ENCODE measurements around the gene PLA2G2E.

Gene PLA2G2E

DNA sequence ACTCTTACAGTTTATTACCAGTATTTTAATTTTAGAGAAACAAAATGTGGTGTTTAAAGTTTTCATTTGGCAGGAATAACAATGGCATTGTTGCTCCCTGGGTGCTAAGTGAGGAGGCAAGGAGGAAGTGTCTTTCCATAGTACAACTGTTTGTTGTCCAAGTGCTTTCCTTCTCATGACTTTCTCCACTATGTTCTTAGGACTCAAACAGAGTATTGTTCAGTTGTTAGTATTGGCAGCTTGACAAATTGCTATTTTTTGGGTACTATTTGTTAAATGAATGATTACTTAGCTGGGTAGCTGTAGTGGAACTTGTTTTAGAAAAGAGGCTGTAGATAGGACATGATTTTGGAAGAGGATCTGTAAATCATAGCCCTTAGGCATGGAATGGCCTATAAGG, 33.8 kb downstream of the PLA2G2E start:
- TF ChIP-seq, protein P1, sequence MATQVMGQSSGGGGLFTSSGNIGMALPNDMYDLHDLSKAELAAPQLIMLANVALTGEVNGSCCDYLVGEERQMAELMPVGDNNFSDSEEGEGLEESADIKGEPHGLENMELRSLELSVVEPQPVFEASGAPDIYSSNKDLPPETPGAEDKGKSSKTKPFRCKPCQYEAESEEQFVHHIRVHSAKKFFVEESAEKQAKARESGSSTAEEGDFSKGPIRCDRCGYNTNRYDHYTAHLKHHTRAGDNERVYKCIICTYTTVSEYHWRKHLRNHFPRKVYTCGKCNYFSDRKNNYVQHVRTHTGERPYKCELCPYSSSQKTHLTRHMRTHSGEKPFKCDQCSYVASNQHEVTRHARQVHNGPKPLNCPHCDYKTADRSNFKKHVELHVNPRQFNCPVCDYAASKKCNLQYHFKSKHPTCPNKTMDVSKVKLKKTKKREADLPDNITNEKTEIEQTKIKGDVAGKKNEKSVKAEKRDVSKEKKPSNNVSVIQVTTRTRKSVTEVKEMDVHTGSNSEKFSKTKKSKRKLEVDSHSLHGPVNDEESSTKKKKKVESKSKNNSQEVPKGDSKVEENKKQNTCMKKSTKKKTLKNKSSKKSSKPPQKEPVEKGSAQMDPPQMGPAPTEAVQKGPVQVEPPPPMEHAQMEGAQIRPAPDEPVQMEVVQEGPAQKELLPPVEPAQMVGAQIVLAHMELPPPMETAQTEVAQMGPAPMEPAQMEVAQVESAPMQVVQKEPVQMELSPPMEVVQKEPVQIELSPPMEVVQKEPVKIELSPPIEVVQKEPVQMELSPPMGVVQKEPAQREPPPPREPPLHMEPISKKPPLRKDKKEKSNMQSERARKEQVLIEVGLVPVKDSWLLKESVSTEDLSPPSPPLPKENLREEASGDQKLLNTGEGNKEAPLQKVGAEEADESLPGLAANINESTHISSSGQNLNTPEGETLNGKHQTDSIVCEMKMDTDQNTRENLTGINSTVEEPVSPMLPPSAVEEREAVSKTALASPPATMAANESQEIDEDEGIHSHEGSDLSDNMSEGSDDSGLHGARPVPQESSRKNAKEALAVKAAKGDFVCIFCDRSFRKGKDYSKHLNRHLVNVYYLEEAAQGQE (IDR thresholded peaks at IDR 0.05; ENCODE audit: low read depth), result no peak
- TF ChIP-seq ZBTB7A (IDR thresholded peaks at IDR 0.05; ENCODE audit: low read depth) (no peak), CREB1 (IDR thresholded peaks at IDR 0.05; ENCODE audit: low read depth) (no peak), EP300 (IDR thresholded peaks at IDR 0.05; ENCODE audit: borderline replicate concordance) (no peak), NFIC (IDR thresholded peaks at IDR 0.05) (no peak), YY1 (IDR thresholded peaks at IDR 0.05; ENCODE audit: low read depth) (no peak), TEAD4 (IDR thresholded peaks at IDR 0.05) (no peak), RAD21 (IDR thresholded peaks at IDR 0.05; ENCODE audit: low read depth) (no peak), TAF1 (IDR thresholded peaks at IDR 0.05; ENCODE audit: low read depth) (no peak), TCF12 (IDR thresholded peaks at IDR 0.05; ENCODE audit: low read depth) (no peak), CEBPB (IDR thresholded peaks at IDR 0.05) (no peak), FOXM1 (IDR thresholded peaks at IDR 0.05; ENCODE audit: borderline replicate concordance, low read depth) (no peak), EGR1 (IDR thresholded peaks at IDR 0.05) (no peak)
- TF ChIP-seq, protein P2, sequence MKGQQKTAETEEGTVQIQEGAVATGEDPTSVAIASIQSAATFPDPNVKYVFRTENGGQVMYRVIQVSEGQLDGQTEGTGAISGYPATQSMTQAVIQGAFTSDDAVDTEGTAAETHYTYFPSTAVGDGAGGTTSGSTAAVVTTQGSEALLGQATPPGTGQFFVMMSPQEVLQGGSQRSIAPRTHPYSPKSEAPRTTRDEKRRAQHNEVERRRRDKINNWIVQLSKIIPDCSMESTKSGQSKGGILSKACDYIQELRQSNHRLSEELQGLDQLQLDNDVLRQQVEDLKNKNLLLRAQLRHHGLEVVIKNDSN (IDR thresholded peaks at IDR 0.05), result no peak

DNA sequence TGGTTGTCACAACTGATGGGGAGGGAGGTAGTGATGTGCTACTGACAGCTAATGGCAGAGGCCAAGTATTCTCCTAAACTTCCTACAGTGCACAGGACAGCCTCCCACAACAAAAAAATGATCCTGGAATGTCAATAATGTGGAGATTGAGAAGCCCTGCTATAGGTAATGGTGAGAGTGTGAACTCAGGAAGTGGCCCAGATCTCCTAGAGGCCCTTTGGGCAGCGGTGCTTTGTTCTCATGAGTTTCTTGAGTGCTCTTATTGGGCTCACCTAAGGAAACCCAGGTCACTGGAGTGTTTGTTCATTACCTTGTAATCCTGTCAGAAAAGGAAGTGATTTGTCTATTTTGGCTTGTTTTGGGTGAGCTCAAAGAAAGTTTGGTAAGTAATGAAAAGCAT, 35.3 kb downstream of the PLA2G2E start:
- TF ChIP-seq CREB1 (IDR thresholded peaks at IDR 0.05; ENCODE audit: low read depth), result no peak
- TF ChIP-seq, protein P3, sequence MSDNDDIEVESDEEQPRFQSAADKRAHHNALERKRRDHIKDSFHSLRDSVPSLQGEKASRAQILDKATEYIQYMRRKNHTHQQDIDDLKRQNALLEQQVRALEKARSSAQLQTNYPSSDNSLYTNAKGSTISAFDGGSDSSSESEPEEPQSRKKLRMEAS (IDR thresholded peaks at IDR 0.05), result no peak
- TF ChIP-seq, protein P1 (IDR thresholded peaks at IDR 0.05; ENCODE audit: low read depth), result no peak
- TF ChIP-seq RAD21 (IDR thresholded peaks at IDR 0.05; ENCODE audit: low read depth), result no peak
- no peak for TF ChIP-seq NFIC (IDR thresholded peaks at IDR 0.05)
- TF ChIP-seq TEAD4 (IDR thresholded peaks at IDR 0.05), result no peak
- TF ChIP-seq TAF1 (IDR thresholded peaks at IDR 0.05; ENCODE audit: low read depth), result no peak
- TF ChIP-seq TCF12 (IDR thresholded peaks at IDR 0.05; ENCODE audit: low read depth), result no peak
- TF ChIP-seq, protein P2 (IDR thresholded peaks at IDR 0.05), result no peak
- TF ChIP-seq CEBPB (IDR thresholded peaks at IDR 0.05), result no peak
- TF ChIP-seq ZBTB7A (IDR thresholded peaks at IDR 0.05; ENCODE audit: low read depth), result no peak
- no peak for TF ChIP-seq FOXM1 (IDR thresholded peaks at IDR 0.05; ENCODE audit: borderline replicate concordance, low read depth)
- no peak for TF ChIP-seq YY1 (IDR thresholded peaks at IDR 0.05; ENCODE audit: low read depth)
- no peak for TF ChIP-seq EP300 (IDR thresholded peaks at IDR 0.05; ENCODE audit: borderline replicate concordance)
- TF ChIP-seq EGR1 (IDR thresholded peaks at IDR 0.05), result no peak

DNA sequence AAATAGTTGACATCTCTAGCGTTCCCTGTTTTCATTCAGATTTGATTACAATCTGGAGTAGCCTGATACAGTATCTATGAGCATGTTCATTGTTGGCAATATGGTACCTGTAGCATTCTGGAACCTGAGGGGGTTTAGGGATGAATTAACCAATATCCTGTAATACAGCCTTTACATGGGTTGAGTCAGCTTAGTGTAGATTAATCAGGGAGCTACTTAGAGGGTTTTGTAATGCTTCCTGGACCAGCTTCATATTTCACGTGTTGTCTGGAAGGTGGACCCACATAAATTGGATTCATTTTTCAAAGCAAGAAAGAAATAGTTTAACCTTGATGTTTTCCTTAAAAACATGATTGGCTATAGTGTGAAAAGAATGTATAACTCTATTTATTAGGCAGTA, 37.6 kb downstream of the PLA2G2E start:
- TF ChIP-seq NFIC (IDR thresholded peaks at IDR 0.05) (no peak), ZBTB7A (IDR thresholded peaks at IDR 0.05; ENCODE audit: low read depth) (no peak), EP300 (IDR thresholded peaks at IDR 0.05; ENCODE audit: borderline replicate concordance) (no peak), EGR1 (IDR thresholded peaks at IDR 0.05) (no peak), CREB1 (IDR thresholded peaks at IDR 0.05; ENCODE audit: low read depth) (no peak), YY1 (IDR thresholded peaks at IDR 0.05; ENCODE audit: low read depth) (no peak), RAD21 (IDR thresholded peaks at IDR 0.05; ENCODE audit: low read depth) (no peak), CEBPB (IDR thresholded peaks at IDR 0.05) (no peak), FOXM1 (IDR thresholded peaks at IDR 0.05; ENCODE audit: borderline replicate concordance, low read depth) (no peak), TCF12 (IDR thresholded peaks at IDR 0.05; ENCODE audit: low read depth) (no peak), TAF1 (IDR thresholded peaks at IDR 0.05; ENCODE audit: low read depth) (no peak), TEAD4 (IDR thresholded peaks at IDR 0.05) (no peak)
- TF ChIP-seq, protein P2 (IDR thresholded peaks at IDR 0.05), result no peak
- TF ChIP-seq, protein P3 (IDR thresholded peaks at IDR 0.05), result no peak
- TF ChIP-seq, protein P1 (IDR thresholded peaks at IDR 0.05; ENCODE audit: low read depth), result no peak

DNA sequence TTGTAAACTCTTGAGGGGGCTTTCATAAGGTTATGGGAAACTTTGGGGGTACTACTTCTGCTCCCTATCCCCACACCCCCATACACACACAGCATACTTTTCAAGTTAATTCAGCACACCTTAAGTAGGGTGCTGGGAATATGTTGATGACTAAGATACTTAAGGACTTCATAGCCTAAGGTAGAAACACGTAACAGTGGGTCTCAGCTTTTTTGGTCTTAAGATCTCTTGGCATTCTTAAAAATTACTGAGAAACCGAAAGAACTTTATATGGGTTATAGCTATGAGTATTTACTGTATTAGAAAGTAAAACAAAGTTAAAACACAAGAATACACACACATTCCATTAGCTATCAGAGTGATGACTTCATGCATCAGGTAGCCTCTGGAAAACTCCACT, 39.1 kb downstream of the PLA2G2E start:
- TF ChIP-seq TEAD4 (IDR thresholded peaks at IDR 0.05) (no peak), CEBPB (IDR thresholded peaks at IDR 0.05) (no peak), YY1 (IDR thresholded peaks at IDR 0.05; ENCODE audit: low read depth) (no peak), NFIC (IDR thresholded peaks at IDR 0.05) (no peak), CREB1 (IDR thresholded peaks at IDR 0.05; ENCODE audit: low read depth) (no peak), EP300 (IDR thresholded peaks at IDR 0.05; ENCODE audit: borderline replicate concordance) (no peak)

Data from Ishikawa (cell line).